ENCODE measurements around the gene PODXL. TPM values are rescaled to one million over a fixed set of nuclear protein-coding genes. Genes with fewer than 3 reads are reported as not detected.

PODXL gene
- polyA plus RNA-seq, 1 experiment = 0.79 TPM

DNA sequence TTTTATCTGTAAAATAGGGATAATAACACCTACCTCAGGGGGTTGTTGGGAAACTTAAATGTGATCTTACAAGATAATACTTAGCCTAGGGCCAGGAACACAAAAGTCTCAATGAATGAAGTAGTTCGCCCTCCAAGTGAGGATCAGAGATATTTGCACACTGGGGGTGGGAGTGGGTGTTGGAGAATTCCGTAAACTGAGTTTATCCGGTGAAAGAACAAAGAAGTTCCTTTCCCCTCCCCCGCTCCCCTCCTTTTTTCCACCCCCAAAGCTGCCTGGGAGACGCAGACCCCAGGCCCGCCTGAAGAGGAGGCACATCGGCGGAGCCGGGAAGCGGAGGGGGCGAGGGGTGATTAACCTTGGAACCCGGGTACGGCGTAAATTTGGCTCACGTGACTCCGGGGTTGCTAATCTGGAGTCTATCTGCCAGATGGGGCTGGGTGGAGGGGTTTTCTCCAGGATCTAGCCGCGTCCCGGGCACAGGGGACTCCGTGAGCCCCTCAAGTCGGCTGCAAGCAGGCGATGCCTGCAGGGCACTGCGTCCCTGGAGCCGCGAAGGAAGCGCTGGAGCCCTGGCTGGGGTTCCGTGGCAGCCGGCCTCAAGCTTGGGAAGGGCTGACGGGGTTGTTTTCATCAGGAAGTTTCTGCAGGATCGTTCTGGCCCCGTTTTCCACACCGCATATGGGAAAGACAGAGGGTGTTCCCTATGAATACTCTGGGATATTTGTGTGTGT is 1.4 kb upstream of the PODXL start:
- no peak overlapping the region for H3K27ac ChIP-seq (ENCODE audit: low read depth, low read length)
- no peaks in the 10 kb centered on the region for H3K9me3 ChIP-seq (ENCODE audit: control insufficient read depth, insufficient read depth, low read length)
- CTCF ChIA-PET = interaction anchor here (1.3 to 1.4 kb wide), 3 partner anchors 24 to 131 kb away, joined by 3 read pairs; no protein-coding TSS in a partner anchor
- no peak for DNase-seq (ENCODE audit: low read depth, low spot score)
- POLR2A ChIA-PET = no interaction called here
- TF ChIP-seq, protein P1, sequence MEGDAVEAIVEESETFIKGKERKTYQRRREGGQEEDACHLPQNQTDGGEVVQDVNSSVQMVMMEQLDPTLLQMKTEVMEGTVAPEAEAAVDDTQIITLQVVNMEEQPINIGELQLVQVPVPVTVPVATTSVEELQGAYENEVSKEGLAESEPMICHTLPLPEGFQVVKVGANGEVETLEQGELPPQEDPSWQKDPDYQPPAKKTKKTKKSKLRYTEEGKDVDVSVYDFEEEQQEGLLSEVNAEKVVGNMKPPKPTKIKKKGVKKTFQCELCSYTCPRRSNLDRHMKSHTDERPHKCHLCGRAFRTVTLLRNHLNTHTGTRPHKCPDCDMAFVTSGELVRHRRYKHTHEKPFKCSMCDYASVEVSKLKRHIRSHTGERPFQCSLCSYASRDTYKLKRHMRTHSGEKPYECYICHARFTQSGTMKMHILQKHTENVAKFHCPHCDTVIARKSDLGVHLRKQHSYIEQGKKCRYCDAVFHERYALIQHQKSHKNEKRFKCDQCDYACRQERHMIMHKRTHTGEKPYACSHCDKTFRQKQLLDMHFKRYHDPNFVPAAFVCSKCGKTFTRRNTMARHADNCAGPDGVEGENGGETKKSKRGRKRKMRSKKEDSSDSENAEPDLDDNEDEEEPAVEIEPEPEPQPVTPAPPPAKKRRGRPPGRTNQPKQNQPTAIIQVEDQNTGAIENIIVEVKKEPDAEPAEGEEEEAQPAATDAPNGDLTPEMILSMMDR (IDR thresholded peaks at IDR 0.05; ENCODE audit: low read depth, low read length) = no peak
- H3K27me3 ChIP-seq (ENCODE audit: control insufficient read depth, insufficient read depth, low read length) = peaks cover 48% of the 10 kb centered on the region
- H3K4me3 ChIP-seq (ENCODE audit: low read depth, low read length) = peak overlapping the region; percentile 50

DNA sequence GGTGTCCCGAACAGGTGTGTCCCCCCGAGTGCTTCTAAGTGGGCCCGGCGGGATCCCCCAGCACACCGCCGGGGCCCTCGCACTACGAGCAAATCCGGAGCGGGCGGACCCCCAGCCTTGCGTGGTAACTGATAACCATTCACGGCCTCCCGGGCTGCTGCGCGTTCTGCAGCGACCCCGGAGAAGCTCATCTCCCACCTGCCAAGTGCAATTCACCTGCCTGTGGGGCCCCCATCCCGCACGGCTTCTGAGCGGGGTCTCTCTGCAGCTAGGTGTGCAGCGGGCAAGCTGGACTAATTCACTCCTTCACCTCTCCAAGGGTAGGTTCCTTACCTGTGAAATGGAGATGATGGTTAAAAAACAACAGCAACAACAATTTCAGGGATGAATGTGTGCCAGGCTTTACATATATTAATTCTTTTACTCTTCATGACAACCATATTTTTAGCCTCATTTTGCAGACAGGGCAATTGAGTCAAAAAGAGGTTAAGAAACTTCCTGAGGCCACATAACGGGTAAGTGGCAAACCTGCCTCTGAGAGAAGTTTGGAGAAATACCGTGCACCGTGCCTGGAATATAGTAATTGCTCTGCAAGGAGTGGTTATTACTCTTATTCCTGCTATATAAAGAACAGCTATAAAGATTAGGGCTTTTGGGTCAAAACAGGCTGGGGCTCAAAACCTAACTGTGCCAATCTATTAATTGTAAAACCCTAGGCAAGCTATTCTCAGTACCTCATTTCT is 652 bp upstream of the PODXL start:
- CTCF ChIA-PET = no interaction called here
- Histone ChIP-seq H3K4me3 (ENCODE audit: low read depth, low read length) (peak overlapping the region; percentile 55), H3K27ac (ENCODE audit: low read depth, low read length) (no peak overlapping the region), H3K9me3 (ENCODE audit: control insufficient read depth, insufficient read depth, low read length) (no peaks in the 10 kb centered on the region), H3K27me3 (ENCODE audit: control insufficient read depth, insufficient read depth, low read length) (peaks cover 48% of the 10 kb centered on the region)
- TF ChIP-seq, protein P1 (IDR thresholded peaks at IDR 0.05; ENCODE audit: low read depth, low read length) = no peak
- DNase-seq (ENCODE audit: low read depth, low spot score) = no peak
- POLR2A ChIA-PET = no interaction called here

DNA sequence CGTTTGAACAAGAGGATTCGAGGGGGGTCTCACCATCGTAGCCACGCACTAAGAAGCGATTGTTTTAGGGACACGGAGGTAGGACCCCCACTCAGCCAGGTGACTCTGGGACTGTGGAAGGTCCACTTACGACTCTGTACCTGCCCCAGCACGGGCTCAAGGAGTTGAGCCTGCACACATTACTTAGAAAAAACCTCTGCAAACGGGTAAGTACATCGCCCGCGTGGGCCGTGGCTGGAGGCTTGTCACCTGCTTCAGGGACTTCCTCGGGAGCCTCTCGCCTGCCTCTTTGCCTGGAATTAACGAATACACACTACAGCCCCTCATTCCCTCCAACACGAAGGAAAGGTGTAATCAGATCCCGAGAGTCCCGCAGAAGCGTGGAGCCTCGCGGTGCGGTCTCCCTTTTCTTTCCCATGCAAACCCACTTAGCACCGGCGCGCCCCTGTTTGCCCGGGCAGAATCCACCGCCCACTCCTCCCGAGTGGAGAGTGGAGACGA is 826 bp downstream of the PODXL start:
- CTCF ChIA-PET = no interaction called here
- no peak overlapping the region for H3K27ac ChIP-seq (ENCODE audit: low read depth, low read length)
- H3K9me3 ChIP-seq (ENCODE audit: control insufficient read depth, insufficient read depth, low read length) = no peaks in the 10 kb centered on the region
- POLR2A ChIA-PET = no interaction called here
- TF ChIP-seq, protein P1 (IDR thresholded peaks at IDR 0.05; ENCODE audit: low read depth, low read length) = no peak
- peaks cover 41% of the 10 kb centered on the region for H3K27me3 ChIP-seq (ENCODE audit: control insufficient read depth, insufficient read depth, low read length)
- peak overlapping the region; percentile 54 for H3K4me3 ChIP-seq (ENCODE audit: low read depth, low read length)
- no peak for DNase-seq (ENCODE audit: low read depth, low spot score)

DNA sequence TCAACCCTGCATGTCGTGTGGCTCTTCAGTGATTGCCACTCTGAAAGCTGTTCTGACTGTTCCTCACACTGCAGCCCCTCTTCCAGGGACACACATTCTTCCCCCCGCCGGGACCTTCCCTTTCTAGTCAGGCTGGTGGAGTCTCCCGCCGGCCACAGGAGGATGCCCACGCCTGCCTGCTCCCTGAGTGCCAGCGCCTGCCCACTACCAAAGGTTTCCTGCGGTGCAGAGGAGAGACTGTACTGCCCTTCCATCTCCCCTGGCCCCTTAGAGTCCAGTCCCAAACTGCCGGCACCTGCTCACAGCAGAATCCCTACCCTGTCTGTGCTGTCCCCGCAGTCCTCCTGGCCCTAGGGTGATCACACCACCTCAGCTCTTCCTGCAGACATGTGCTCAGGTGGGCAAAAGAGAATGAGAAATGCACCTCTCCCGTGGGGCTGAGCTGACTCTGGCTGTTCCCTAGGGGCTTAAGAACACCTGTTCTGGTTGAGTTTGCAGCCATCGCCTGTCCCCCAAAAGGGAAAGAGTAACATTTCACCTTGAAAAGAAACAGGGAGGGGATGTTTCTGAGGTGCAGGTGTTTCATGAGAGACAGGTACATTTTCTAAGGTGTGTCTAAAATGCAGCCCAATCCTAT is 1.4 kb downstream of the PODXL start:
- POLR2A ChIA-PET = no interaction called here
- H3K9me3 ChIP-seq (ENCODE audit: control insufficient read depth, insufficient read depth, low read length) = no peaks in the 10 kb centered on the region
- no peak for DNase-seq (ENCODE audit: low read depth, low spot score)
- no peak overlapping the region for H3K27ac ChIP-seq (ENCODE audit: low read depth, low read length)
- TF ChIP-seq, protein P1 (IDR thresholded peaks at IDR 0.05; ENCODE audit: low read depth, low read length) = no peak
- CTCF ChIA-PET = interaction anchor here (1.5 kb wide), 1 partner anchor 9 kb away, joined by 5 read pairs; no protein-coding TSS in a partner anchor
- peaks cover 40% of the 10 kb centered on the region for H3K27me3 ChIP-seq (ENCODE audit: control insufficient read depth, insufficient read depth, low read length)
- H3K4me3 ChIP-seq (ENCODE audit: low read depth, low read length) = no peak overlapping the region

Measured in AG04450 (cell line).